ENCODE results near the gene KCNAB1.
A peak's percentile ranks its signal among the peaks of the same experiment; 100 is the strongest.

Gene KCNAB1

GRCh38 chr3:156509189-156510174 is 389.1 kb downstream of the KCNAB1 start:
- ATAC-seq, result peak; percentile 83

GRCh38 chr3:156511987-156512677 is 391.8 kb downstream of the KCNAB1 start:
- peak; percentile 11 for ATAC-seq
- no peak for TF ChIP-seq ZFP3 (CRISPR knock-in tag; IDR thresholded peaks at IDR 0.05)
- no peak for TF ChIP-seq TSHZ2 (CRISPR knock-in tag; IDR thresholded peaks at IDR 0.05)
- TF ChIP-seq TOX (CRISPR knock-in tag; IDR thresholded peaks at IDR 0.05; ENCODE audit: borderline replicate concordance), result no peak
- TF ChIP-seq ESRRG (CRISPR knock-in tag; IDR thresholded peaks at IDR 0.05), result no peak
- TF ChIP-seq BACH2 (CRISPR knock-in tag; IDR thresholded peaks at IDR 0.05; ENCODE audit: borderline replicate concordance), result no peak

More at GRCh38 chr3:156509189-156510174, 389.1 kb downstream of the KCNAB1 start:
- TF ChIP-seq ZFP3 (CRISPR knock-in tag; IDR thresholded peaks at IDR 0.05) (no peak), ISL1 (CRISPR knock-in tag; IDR thresholded peaks at IDR 0.05) (no peak), ESRRG (CRISPR knock-in tag; IDR thresholded peaks at IDR 0.05) (no peak), BACH2 (CRISPR knock-in tag; IDR thresholded peaks at IDR 0.05; ENCODE audit: borderline replicate concordance) (no peak), RARB (CRISPR knock-in tag; IDR thresholded peaks at IDR 0.05) (no peak), TSHZ2 (CRISPR knock-in tag; IDR thresholded peaks at IDR 0.05) (no peak), CREB5 (CRISPR knock-in tag; IDR thresholded peaks at IDR 0.05; ENCODE audit: low read depth) (no peak), POU6F1 (CRISPR knock-in tag; IDR thresholded peaks at IDR 0.05; ENCODE audit: borderline replicate concordance, low read depth) (no peak), TCF4 (CRISPR knock-in tag; IDR thresholded peaks at IDR 0.05; ENCODE audit: borderline replicate concordance) (no peak), PATZ1 (CRISPR knock-in tag; IDR thresholded peaks at IDR 0.05; ENCODE audit: borderline replicate concordance) (no peak), PPARA (CRISPR knock-in tag; IDR thresholded peaks at IDR 0.05; ENCODE audit: borderline replicate concordance) (no peak), GLIS3 (CRISPR knock-in tag; IDR thresholded peaks at IDR 0.05) (no peak), TOX (CRISPR knock-in tag; IDR thresholded peaks at IDR 0.05; ENCODE audit: borderline replicate concordance) (no peak)

- ATAC-seq, result no peak
- TF ChIP-seq ZC3H10 (CRISPR knock-in tag; IDR thresholded peaks at IDR 0.05), result no peak
- TF ChIP-seq TSHZ2 (CRISPR knock-in tag; IDR thresholded peaks at IDR 0.05), result no peak
- no peak for TF ChIP-seq GLIS3 (CRISPR knock-in tag; IDR thresholded peaks at IDR 0.05)
- TF ChIP-seq ZFP30 (CRISPR knock-in tag; IDR thresholded peaks at IDR 0.05), result no peak
- TF ChIP-seq RARB (CRISPR knock-in tag; IDR thresholded peaks at IDR 0.05), result no peak
- no peak for TF ChIP-seq ZNF70 (CRISPR knock-in tag; IDR thresholded peaks at IDR 0.05)
- no peak for TF ChIP-seq TOX (CRISPR knock-in tag; IDR thresholded peaks at IDR 0.05; ENCODE audit: borderline replicate concordance)
- no peak for TF ChIP-seq POU6F1 (CRISPR knock-in tag; IDR thresholded peaks at IDR 0.05; ENCODE audit: borderline replicate concordance, low read depth)
- TF ChIP-seq TCF4 (CRISPR knock-in tag; IDR thresholded peaks at IDR 0.05; ENCODE audit: borderline replicate concordance), result no peak
- no peak for TF ChIP-seq PPARA (CRISPR knock-in tag; IDR thresholded peaks at IDR 0.05; ENCODE audit: borderline replicate concordance)
- TF ChIP-seq ISL1 (CRISPR knock-in tag; IDR thresholded peaks at IDR 0.05), result no peak
- no peak for TF ChIP-seq BACH2 (CRISPR knock-in tag; IDR thresholded peaks at IDR 0.05; ENCODE audit: borderline replicate concordance)
Observed at GRCh38 chr3:156513619-156514018, 393.2 kb downstream of the KCNAB1 start.
